GM19023 (cell line): ENCODE data around the gene GCFC2.
A peak's percentile ranks its signal among the peaks of the same experiment; 100 is the strongest.
"Not testable (repeated sequence)": the region's sequence is repeated elsewhere in the genome, so short reads cannot be mapped to it uniquely, and the experiment has no call there.

Source experiments
- ATAC-seq: cut with Tn5 transposase; IDR thresholded peaks from one replicate; pipeline ENCODE4 v1.9.1; 2021; ENCODE audit warnings: mild to moderate bottlenecking, moderate library complexity; ENCODE audit not compliant: unreplicated experiment

The GCFC2 gene

DNA sequence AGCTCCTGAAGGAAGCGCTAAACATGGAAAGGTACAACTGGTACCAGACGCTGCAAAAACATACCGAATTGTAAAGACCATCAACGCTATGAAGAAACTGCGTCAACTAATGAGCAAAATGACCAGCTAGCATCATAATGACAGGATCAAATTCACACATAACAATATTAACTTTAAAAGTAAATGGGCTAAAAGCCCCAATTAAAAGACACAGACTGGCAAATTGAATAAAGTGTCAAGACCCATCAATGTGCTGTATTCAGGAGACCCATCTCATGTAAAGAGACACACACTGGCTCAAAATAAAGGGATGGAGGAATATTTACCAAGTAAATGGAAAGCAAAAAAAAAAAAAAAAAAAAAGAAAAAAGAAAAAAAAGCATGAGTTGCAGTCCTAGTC is 27.3 kb downstream of the GCFC2 start:
- ATAC-seq: not testable (repeated sequence)

DNA sequence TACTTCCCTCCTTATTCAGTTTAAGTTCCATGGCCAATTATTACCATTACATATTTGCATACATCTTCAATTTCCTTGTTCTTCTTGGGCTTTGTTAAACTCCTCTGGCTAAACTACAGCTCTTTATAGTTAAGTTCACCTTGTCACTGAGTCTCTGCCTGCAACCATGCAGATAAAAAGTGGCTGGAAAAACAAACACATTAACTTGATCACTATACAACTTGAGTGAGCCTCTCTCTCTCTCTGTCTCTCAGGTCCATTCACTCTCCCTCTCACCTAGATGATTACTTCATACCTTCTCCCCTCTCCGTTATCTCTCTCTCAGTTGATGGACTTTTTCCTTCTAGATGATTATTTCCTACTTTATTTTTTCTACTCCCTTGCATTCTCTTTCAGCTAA is 30.3 kb downstream of the GCFC2 start:
- ATAC-seq: no peak

DNA sequence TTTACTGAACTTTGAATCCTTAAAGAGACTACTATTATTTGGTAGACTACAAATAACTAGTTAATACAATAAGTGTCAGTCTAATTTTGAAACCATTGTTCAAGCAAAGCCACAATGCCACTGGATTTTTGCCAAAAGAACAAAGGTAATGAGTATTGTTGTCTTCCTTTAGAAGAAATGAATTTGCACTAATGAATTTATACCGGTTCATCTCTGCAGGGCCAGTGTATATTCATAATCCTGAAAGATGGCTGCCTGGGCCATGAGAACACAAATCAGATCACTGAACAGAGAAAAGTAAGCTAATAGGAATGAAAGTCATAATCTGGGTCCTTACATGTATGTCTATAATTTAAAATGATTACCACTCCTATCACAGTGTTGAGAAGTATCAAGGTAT is 31.2 kb downstream of the GCFC2 start:
- no peak for ATAC-seq

DNA sequence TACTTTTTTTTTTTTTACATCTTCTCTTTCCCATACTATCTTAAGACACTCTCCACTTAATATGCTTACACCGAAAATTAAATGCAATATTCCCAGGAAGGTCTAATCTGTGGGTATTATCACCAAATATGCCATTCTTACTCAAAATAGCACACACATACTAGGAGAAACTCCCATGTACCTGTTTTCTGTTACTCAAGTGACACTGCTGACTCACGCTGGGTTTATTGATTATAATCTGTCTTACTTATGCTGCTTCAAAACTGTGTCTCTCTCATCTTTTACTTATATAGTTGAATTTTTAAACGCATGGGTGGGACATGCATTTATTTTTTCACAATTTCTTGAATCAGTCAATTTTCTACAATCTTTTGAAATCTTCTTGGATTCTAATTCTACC is 34.3 kb downstream of the GCFC2 start:
- no peak for ATAC-seq

DNA sequence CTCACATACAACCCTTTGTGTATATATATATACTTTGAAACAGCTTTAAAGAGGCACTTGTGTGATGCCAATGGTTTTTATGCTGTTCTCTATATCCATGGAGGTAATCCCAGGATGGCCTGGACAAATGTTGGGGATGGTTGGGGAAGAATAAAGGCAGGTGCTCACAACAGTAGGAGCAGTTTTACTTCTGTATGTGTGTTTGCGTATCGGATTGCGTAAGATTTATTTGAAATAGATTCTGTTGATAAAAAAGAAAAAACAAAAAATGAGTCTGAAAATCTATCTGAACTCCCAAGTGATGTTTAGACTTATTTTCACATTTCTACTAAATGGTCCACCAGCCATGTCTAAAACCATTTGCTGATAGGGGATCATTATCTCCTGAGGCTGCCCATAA is 34.8 kb downstream of the GCFC2 start:
- no peak for ATAC-seq

DNA sequence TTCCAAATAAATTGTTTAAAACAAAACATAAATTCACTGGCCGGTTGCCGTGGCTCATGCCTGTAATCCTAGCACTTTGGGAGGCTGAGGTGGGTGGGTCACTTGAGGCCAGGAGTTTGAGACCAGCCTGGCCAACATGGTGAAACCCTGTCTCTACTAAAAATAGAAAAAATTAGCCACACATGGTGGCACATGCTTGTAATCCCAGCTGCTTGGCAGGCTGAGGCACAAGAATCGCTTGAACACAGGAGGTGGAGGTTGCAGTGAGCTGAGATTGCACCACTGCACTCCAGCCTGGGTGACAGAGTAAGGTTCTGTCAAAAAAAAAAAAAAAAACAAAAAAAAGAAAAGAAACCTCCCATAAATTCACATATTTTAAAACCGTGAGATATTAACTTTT is 35.3 kb downstream of the GCFC2 start:
- not testable (repeated sequence) for ATAC-seq

DNA sequence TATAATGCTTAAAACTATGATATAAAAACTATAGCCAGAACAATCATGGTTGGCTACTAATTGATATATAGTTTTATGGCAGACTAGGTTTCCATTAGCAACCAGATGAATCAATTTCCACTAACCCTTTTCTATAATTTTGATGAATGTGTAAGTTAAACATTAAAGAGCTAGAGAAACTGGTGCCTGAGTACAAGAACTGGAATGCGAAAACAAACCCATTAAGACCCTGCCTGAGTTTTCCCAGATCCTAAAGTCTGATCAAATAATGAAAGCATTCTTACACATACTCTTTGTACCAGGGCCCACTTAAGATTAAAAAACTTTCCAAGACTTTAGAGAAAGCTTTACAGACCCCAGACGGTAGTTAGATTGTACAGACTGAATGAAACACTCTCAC is 42.8 kb downstream of the GCFC2 start:
- ATAC-seq: no peak

DNA sequence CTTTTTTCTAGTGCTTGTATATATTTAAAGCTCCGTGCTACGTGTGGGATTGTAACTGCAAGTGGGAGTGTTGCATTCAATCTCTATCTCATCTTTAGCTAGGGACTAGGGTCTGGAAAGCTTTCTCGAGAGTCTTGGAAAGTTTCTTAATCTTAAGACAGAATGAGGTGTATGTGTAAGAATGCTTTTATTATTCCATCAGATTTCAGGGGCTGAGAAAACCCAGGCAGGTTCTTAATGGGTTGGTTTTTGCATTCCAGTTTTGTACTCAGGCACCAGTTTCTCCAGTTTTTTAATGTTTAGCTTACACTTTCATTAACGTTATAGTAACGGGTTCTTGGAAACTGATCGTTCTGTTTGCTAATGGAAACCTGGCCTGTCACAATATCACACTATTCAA is 43.8 kb downstream of the GCFC2 start:
- ATAC-seq: no peak

DNA sequence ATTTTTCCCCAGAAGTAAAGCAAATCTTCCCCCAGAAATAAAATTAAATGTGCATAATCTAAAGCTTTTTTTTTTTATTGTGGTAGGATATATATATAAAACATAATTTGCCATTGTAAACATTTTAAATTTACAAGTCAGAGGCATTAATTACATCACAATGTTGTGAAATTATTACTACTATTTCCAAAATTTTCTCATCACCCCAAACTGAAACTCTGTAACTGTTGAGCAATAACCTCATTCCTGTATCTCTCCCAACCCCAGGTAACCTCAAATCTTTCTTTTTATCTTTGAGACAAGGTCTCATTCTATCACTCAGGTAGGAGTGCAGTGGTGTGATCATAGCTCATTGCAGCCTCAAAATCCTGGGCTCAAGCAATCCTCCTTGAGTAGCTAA is 52.9 kb downstream of the GCFC2 start:
- no peak for ATAC-seq

DNA sequence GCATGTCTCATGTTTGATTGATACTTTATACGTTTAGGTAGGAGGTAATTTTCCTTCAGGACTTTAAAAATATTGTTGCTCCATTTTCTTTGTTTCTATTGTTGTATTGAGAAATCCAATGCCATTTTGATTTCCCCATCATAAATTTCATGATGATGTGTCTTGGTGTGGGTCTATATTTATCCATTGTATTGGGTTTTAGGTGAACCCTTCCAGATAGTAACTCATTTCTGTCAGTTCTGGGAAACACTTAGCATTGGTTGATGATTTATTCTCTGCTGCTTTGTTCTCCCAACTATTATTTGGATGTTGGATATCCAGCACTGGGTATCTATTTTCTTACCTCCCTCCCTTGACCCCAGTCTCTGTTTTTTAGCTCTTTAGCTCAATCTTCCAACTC is 54.2 kb downstream of the GCFC2 start:
- ATAC-seq: no peak

DNA sequence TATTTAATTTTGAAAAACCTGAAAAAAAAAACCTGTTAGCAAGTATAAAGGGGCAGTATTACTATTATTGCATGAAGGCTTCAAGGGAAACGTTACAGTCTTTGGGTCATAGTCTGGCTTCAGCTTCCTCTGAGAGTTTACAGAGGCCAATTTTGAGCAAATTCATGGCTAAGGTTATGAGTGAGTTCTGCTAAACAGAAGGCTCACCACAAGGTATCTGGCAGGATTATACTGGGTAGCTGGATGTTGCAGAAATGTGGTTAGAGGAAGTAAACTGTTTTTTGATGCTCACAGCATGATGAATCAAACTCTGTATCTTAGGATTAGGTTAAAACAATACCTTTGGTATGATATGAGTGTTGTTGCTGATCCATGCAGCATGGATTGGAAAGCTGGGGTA is 54.9 kb downstream of the GCFC2 start:
- no peak for ATAC-seq

DNA sequence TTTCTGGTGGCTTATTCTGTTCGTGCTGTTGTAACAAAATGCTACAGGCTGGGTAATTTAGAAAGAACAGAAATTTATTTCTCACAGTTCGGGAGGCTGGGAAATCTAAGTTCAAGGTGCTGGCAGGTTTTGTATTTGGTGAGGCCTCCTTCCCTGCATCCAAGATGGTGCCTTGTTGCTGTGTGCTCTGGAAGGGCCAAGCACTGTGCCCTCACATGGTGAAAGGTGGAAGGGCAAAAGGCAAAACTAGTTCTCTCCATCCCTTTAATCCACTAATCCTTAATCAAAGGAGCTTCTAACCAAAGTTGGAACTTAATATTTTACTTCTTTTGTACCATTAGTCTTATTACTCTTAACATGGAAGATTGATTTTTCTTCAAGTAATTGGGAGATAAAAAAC is 56.7 kb downstream of the GCFC2 start:
- no peak for ATAC-seq

DNA sequence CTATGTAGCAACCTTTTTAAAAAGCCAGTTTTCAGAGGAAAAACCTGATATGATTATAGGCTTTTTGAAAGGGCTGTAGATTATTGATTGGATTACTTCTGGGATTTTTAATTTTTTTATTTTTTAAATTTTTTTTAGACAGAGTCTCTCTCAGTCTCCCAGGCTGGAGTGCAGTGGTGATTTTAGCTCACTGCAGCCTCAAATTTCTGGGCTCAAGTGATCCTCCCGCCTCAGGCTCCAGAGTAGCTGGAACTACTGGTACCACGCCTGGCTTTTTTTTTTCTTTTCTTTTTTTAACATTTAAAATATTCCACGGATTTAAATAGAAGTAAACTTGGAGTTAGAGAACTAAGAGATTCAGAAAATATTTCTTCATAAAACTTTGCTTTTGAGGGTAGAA is 62.9 kb downstream of the GCFC2 start:
- ATAC-seq: no peak

DNA sequence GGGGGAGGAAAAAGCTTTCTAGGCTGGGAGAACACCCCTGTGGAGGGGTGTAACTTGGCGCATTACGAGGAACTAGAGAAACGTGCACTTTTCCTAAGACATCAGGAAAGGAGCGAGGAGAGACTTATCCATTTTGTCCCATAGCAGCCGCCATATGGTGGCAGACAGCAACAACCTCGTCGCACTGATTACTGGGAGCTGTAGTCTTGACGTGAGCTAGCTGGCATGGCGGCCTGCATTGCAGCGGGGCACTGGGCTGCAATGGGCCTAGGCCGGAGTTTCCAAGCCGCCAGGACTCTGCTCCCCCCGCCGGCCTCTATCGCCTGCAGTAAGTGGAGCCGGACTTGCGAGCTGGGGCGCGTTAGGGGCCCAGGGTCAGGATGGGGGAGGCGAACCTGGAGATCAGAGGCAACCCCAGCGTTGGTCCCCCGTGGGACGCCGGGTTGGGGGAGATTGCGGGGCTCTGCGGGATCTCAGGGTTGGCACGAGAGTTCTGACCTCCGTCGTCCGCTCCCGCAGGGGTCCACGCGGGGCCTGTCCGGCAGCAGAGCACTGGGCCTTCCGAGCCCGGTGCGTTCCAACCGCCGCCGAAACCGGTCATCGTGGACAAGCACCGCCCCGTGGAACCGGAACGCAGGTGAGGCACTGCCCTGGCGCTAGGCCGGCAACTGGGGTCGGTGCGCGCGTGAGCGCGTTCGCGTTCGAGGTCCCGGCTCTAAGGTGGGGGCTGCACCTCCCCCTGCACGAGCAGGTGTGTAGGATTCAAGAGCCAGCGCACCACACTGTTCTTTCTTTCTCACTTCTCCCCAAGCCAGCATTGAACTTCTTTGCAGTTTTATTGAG is 63.9 kb downstream of the GCFC2 start, which contains the start of gene MRPL19:
MRPL19 (plus strand) TSS at position 201 of the 843 bp plus-strand sequence; CDS start at position 226, 25 bp downstream.
- ATAC-seq: peak; percentile 96

DNA sequence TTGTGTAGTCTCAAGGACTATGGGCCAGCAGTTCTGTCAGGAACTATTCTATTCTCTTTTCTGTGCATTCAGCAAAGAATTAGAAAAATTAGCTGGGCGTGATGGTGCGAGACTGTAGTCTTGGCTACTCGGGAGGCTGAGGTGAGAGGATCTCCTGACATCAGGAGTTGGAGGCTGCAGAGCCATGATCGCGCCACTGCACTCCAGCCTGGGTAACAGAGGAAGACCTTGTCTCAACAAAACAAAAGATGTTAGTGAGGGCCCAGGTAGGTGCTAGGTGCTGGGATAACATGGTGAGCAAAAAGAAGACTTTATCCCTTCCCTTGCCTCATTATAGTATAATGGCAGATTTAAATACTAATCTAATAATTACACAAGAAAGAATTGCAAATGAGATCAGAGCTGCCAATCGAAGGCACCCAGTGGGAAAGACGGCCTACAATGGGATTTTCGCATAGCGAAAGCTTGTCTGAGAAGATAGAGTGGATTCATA is 64.6 kb downstream of the GCFC2 start:
- peak; percentile 1 for ATAC-seq

DNA sequence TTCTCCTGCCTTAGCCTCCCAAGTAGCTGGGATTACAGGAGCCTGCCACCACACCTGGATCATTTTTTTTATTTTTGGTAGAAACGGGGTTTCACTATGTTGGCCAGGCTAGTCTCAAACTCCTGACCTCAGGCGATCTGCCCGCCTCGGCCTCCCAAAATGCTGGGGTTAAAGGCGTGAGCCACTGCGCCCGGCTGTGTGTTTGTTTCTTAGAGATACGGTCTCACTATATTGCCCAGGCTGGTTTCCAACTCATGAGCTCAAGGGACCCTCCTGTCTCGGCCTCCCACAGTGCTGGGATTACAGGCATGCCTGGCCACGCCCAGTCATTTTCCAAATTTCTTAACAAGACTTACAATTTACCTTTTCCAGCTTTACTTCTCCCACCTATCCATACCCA is 65.1 kb downstream of the GCFC2 start:
- ATAC-seq: no peak

DNA sequence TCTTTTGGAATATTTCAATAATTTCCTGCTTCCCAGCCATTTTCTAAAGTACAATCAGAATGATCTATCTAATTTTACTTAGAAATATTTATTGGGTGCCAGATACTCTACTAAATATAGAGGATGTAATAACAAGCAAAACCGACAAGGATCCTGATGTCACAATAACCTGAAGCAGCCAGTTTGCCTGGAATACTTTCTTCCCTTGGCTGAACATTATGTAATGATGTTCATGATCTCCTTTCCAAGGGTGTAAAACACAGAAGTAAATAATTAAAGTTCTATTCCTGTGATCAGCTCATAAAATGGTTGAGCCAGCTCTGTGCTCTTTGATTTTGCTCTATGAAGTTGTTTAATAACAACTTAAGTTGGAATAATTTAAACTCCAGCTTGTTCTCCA is 66.7 kb downstream of the GCFC2 start:
- no peak for ATAC-seq

DNA sequence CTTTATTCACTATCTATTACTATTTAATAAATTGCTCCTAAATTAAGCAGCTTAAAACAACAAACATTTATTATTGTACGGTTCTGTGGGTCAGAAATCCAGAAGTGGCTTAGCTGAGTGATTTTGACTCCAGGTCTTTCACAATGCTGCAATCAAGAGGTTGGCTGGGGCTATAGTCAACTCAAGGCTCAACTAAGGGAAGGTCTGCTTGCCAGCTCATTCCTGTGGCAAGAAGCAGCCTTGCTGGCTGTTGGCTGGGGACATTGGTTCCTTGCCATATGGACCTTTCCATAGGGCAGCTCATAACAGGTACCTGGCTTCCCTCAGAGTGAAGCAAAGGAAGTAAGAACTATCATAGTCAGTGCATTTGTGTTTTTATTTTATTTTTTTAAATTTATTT is 69.1 kb downstream of the GCFC2 start:
- no peak for ATAC-seq

DNA sequence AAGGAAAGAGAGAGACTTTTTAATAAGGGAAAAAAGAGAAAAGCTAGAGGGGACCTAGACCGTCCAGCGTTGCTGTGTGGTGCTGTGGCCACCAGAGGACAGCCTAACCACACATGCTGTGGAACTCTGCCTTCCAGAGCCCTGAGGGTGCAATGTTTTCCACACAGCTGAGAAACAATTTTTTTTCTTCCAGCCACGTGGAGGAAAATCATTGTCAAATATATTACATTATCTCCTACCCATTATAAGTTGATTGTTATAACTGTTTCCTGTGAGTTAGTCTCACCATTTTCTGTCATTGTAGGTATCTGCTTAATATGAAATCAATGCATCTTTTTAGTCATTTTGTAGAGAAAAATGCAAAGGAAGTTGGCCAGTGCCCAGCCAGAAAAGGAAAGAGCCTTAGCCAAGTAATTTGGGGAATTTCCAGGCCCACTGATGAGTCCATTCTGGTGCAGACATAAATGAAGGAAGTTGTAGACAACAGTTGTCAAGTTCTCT is 70.0 kb downstream of the GCFC2 start:
- peak; percentile 96 for ATAC-seq

DNA sequence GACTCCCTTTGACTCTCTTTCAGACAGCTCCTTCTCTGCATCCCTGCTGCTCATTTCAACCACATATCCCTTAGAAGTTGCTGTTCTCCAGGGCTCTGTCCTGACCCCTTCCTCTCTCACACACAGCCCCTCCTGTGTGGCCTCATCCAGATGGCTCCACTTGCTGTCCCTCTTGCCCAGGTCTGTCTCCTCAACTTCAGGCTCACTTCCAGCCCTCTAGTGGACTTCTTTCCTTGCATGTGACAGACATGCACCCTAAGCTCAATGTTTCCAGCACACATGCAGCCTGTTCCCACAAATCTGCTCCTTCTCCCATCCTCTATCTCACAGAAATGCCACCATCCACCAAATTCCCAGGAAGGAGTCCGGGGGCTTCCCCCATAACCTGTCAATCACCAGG is 73.1 kb downstream of the GCFC2 start:
- no peak for ATAC-seq

DNA sequence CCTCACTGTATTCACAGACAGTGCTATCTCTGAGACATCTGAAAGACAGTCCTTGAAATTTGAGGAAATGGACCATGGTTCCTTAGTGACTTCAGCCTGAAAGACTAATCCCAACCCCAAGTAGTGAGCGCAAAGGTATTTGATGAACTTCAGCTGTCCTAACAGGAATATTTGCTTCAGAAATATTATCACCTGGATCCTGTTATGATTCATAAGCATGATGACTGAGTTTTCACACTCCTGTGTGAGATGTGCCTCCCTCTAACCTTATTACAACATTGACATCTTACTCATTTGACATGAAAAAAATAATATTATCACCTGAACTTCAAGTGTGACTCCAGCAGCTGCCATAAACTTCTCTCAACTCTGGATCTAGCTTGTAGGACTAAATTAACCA is 75.8 kb downstream of the GCFC2 start:
- no peak for ATAC-seq

DNA sequence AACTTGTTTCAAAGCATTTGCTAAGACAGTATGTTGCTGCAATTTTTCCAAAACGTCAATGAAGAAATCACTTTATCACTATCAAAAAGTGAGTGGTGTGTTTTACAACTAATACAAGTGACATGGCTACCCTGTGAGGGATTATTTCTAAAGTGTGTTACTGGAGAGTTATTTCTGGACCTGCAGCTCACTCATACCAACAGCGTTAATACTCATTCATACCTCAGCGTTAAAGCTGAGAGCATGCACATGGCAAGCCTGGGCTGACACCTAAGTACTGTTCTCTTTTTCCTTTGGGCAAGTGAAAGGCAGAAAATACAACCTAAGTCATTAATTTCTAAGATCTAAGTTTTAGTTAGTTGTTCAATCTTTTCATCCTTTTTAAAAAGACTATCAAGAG is 77.1 kb downstream of the GCFC2 start:
- ATAC-seq: no peak

DNA sequence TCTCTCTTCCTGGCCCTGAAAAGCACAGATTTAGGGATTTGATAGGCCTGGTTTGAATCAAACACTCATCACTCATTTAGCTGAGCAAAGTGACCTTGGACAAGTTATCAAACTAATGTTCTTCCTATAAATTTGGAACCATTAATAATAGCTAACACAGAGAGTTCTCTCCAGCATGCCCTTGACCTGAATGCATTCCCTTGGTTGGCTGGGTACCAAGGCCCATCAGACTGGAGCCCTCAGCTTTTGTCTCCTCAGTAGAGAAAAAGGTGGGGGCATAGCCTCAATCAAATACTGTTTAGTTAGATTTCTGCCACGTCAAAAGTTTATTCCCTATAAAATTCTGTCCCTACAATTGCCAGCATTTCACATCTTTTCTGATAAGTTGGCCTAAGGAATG is 77.9 kb downstream of the GCFC2 start:
- no peak for ATAC-seq
